HG02884 (cell line): Measurements from ENCODE around the gene ST8SIA5.

Experiments used
- ATAC-seq: cut with Tn5 transposase; IDR thresholded peaks from one replicate; pipeline ENCODE4 v1.9.1; 2021; ENCODE audit warnings: mild to moderate bottlenecking, moderate library complexity; ENCODE audit not compliant: unreplicated experiment

ST8SIA5 gene

DNA sequence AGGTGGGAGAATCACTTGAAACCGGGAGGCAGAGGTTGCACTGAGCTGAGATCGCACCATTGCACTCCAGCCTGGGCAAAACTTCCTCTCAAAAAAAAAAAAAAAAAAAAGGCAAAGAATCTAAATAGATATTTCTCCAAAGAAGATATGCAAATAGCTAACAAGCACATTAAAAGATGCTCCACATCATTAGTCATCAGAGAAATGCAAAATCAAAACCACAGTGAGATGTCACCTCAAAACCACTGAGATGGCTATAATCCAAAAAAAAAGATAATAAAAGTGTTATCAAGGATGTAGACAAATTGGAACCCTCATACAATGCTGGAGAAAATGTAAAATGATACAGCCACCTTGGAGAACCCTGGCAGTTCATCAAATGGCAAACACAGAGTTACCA lies 8.4 kb downstream of the ST8SIA5 start:
- no peak for ATAC-seq

DNA sequence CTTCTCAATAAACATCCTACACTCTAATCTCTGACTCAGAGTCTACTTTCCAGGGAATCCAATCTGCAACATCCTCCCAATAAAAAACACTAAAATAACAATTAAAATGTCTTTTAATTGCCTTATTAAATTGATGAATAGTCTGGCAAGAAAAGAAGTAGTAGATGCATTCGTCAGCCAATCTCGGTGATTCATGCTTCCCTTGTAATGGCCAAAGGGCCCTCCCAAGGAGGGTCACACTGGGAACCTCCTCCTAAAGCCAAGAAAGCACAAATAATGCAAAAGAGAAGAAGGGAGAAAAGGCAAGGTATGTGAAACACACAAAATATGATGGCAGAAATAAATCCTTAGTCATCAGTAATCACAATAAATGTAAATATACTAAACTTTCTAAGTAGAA lies 16.8 kb downstream of the ST8SIA5 start:
- no peak for ATAC-seq

DNA sequence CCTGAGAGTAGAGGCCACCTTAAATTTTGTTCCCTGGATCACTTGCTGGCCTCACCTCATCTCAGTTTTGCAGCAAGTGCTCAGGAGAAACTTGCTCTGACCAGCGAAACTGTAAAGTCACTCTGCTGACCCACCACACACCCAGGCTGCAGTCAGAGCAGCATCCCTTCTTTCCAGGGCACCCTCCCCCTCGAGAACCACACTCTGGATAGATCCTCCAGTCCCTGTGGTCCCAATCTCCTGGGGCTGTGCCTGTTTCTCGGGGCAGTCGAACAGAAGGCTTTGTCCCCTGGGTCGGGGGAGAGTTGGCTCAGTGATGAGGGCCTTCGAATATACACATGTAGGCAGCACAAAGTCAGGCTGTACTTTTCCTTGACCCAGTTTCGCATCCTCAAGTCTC lies 18.4 kb downstream of the ST8SIA5 start:
- ATAC-seq, result no peak

DNA sequence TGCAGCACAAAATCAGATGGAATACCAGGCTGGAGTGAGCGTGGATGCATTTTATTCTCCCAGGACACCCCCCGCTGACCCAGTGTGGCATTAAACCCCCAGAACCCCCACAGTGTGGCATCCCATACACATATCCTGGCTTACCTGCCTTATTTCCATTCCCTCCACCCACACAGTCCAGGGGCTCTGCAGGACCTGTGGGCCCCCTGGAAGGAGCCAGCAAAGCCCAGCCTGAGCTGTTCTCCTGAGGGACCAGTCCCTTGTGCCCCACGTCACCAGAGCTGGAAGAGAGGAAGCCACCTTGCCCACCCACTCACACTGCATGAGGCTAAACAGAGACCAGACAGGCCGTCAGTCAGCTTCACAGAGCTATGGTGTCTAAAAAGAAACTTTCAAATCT lies 20.1 kb downstream of the ST8SIA5 start:
- ATAC-seq, result no peak

DNA sequence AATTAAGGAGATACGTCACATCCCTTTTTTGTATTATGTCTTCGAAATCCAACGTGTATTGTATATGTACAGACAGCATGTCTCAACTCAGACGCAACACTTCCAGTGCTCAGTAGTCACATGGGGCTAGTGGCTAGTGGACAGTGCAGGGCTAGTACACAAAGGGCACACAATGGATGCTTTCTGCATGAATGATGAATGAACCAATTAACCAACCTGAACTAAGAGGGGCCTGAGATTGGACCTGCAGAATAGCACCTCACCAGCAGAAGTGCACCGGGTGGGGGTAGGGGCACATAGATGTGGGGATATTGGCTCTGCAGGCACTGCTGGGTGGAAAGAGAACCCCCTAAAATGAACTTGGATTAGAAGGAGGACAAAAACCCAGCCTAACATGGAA lies 20.7 kb downstream of the ST8SIA5 start:
- ATAC-seq, result no peak

DNA sequence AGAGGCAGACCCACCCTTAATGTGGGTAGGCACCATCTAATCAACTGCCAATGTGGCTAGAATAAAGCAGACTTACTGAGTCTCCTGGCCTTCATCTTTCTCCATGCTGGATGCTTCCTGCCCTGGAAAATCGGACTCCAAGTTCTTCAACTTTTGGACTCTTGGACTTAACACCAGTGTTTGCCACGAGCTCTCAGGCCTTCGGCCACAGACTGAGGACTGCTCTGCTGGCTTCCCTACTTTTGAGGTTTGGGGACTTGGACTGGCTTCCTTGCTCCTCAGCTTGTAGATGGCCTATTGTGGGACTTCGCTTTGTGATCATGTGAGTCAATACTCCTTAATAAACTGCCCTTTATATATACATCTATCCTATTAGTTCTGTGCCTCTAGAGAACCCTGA lies 21.9 kb downstream of the ST8SIA5 start:
- ATAC-seq, result no peak

DNA sequence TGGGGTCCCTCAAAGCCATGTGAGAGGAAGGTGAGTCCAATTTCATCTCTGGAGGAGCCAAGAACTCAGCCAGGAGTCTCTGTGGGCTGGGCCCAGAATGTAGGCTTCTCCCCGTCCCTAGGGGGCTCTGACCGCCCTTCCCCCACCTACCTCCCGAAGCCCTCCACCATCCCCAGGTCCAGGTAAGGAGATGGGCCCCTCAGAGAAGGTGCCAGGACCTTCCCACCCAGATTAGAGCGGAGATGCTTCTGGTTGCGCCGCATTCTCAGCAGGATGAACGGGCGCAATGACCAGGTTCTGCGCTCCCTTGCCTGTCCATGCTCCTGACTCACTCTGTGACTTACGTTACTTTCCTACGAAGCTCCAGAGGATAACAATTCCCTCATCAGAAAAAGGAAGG lies 23.0 kb downstream of the ST8SIA5 start:
- no peak for ATAC-seq

DNA sequence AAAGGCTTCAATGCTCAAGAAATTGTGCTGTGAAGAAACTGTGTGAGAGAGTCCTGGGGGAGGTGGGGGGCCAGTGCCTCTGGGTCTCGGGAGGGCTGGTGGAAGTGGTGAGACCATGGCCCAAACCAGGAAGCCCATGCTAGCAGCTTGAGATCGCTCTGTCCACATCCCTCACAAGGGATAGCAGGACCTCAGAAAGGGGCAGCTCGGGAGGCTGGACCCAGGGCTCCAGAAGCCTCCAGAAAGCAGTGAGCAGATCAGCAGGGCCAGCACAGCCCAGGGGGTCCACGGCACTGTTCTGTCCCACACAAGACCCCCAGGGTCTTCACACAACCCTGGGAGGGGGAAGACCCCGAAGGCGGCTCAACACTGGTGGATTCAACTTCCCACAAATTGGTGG lies 24.1 kb downstream of the ST8SIA5 start:
- no peak for ATAC-seq

DNA sequence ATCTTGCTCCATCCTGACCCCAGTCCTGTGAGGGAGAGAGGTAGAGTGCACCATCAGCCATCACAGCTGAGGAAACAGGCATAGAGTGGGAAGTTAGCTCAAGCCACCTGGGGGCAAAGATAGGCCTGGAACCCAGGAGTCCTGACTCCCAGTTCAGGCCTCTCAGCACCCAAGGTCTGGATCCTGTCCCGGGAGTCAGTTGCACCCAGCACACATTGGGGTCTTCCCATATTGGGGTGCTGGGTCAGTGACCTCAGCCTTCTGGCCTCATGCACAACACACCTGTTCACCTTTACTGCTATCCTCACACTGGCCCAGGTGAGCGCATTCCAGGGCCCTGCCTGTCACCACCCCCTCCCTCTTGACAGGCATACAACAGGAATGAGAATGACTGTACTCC lies 24.7 kb downstream of the ST8SIA5 start:
- ATAC-seq, result no peak

DNA sequence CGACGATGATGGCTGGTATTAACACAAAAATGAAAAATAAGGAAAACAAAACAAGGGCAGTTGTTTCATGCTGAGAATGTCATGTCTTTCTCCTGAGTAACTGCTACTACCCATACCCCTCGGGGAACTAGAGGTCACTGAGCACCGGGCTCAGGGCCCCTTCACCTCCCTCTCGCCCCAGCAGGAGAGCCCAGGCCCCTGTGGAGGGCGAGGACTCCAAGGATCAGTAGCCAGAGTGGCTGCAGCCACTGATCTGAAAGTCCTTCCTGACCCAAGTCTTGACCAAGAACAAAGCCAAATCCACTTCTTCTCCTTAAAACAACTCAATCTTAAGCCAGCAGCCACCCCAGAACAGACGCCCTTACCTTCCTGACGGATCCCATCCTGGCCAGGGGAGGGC lies 25.5 kb downstream of the ST8SIA5 start:
- no peak for ATAC-seq

DNA sequence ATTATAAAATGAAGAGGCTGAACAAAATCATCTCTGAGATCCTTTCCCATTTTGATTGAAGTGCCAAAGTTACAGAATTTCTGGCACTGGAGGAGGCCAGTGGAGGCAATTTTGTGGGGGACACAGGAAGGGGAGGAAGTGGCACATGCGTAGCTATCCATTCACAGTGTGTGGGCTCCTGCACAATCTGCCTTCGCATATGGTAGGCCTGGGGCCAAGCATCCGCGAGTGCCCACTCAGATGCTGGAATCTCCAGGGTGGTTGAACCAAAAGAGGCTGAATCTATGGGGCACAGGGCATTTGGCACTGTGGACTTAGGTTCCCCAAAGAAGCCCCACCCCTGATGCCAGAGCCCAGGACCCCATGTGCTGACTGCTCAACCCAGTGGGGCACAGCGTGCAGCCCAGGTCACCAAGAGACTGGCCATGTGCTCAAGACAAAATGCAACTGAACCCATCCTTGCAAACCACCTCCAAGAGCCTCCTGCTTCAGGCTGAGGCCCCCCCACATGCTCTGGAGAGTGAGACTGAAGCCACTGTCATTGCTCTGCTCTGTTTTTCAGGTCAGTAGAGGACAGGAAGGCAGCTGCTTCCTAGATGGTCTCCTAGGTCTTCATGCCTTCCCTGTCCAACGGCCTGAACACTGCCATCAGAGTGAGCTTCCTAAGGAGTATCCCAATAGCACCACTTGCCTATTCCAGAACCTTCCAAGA lies 28.5 kb downstream of the ST8SIA5 start:
- ATAC-seq, result no peak

DNA sequence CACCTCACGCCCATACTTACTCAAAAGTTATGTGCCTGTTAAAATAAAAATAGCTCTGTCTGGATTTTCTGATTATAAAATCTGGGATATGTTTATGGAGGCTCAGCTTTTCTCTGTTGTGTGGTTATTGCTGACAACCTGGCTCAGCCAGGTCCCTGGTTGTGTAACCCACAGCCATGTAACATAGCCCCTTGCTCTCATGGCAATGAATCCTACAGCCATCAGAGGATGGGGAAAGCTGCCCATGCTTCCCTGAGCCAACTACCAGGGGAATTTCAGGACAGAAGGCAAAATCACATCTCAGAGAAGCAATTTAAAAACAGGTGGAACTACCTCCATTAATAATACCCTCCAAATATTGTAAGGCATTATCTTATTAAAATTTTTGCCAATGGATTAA lies 29.7 kb downstream of the ST8SIA5 start:
- no peak for ATAC-seq

DNA sequence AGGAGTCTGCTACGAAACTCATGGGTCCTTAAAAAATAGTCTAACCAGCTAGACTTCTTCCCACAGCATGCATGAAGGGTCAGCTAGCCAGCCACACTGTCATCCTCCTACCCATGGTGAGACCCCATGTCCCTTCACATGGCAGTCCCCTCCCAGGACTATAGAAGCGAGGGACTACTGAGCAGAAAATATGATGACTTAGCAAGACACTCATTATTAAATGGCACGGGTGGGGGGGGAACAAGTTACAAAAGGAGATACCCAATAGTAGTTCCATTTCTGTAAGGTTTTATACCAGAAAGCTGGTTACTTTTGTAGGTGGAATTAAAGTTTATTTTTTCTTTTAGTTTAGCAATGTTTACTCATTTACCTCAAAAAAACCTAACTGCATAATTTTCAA lies 31.5 kb downstream of the ST8SIA5 start:
- no peak for ATAC-seq

DNA sequence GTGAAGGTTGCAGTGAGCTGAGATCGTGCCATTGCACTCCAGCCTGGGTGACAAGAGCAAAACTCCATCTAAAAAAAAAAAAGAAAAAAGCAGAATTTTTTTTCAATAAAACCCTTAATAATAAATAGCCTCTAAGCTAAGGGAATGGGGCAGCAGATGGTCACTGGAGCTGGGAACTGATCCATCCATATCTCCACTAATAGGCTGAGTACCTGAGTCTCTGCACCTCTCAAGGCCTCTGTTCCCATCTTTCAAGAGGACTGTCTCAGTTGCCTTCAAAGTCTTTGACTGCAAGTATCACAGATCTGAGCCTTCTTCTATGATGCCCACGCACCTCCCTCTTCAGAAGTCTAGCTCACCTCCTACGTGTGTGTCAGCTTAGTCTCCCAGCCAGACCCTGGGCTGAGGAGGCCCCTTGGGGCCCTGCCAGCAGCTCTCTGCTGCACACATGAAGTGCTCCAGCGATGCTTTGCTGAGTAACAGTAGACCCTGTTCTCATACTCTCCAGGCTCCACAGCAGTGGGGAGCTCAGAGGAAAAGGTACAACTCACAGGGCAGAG lies 32.9 kb downstream of the ST8SIA5 start:
- no peak for ATAC-seq

DNA sequence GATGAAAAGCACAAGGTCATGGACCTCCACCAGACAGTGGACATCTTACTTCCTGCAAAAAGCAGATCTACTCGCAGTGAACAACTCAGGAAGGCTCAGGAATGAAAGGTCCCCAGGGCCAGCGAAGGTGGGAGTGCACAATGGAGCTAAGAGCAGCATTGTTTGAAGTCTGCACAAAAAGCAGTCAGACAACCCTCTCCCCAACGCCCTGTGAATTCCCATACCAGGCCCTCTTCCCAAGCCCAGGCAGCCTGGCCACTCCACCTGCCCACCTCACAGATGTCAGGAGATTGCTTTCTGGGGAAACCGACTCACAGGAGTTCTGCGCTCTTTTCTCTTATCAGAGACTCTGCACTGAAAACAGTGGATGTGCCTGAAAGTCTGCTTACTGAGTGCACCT lies 34.8 kb downstream of the ST8SIA5 start:
- ATAC-seq, result no peak

DNA sequence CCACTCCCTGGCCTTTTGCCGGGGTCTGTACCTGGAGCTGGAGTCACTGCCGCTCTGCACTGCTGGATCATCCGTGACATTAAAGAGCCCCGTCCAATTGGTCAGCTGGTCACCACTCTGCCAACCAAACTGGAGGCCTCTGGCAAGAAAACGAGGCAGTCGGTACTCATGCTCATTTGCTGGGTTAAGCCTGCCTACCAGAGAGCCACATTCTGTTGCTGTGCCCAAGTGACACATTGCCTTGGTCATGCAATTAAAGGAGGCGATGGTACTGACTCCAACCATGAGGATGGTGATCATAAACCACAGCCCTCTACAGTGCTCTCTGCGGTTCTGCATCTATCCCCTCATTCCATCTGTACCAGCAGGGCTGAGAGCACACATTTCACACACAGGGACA lies 35.5 kb downstream of the ST8SIA5 start:
- ATAC-seq, result no peak

DNA sequence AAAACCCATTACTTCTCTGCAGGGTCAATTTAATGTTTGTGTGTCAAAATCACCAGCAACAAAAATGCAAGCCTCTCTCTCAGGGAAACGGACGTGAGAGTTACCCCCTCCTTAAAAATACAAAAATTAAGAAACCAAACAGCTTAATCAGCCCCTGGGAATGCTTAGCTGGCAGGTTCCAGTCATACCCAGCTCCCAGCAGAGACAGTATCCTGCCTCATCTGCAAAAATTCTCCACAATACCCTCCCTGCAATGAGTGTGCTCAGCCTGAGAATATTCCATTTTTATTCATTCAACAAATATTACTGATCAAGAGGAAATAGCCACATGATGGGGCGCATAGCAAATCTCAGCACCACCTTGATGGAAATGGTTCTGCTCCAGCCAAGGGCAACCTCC lies 36.3 kb downstream of the ST8SIA5 start:
- ATAC-seq, result no peak

DNA sequence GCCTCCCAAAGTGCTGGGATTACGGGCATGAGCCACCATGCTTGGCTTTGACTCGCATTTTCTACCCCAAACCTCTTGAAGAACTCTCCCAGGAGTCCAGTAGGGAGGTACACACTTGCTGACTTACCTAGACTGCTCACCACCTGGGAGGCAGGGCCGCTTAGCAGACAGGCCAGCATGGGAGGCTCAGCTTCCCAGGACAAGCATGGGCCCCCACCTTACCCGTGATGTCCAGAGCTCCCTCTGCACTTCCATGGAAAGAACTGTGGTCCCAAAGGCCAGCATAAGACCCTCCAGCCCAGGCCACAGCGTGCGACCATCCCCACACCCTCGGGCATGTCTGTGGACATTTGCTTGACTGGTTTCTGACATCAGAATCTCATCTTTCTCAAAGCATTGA lies 36.8 kb downstream of the ST8SIA5 start:
- ATAC-seq, result no peak

DNA sequence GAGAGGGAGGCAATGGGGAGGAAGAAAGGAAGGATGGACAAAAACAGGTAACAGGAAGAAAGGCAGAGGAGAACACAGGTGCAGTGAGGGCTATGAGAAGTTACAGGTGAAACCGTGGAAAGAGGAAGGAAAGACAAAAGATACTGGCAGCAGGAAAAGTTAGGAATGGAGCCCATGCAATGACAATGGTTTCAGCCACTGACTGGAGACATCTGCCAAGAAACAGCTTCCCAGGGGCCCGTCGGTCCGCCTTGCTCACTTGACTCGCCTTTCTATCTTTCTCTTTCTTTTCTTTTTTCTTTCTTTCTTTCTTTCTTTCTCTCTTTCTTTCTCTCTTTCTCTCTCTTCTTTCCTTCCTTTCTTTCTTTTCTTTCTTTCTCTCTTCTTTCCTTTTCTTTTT lies 37.5 kb downstream of the ST8SIA5 start:
- ATAC-seq, result no peak

DNA sequence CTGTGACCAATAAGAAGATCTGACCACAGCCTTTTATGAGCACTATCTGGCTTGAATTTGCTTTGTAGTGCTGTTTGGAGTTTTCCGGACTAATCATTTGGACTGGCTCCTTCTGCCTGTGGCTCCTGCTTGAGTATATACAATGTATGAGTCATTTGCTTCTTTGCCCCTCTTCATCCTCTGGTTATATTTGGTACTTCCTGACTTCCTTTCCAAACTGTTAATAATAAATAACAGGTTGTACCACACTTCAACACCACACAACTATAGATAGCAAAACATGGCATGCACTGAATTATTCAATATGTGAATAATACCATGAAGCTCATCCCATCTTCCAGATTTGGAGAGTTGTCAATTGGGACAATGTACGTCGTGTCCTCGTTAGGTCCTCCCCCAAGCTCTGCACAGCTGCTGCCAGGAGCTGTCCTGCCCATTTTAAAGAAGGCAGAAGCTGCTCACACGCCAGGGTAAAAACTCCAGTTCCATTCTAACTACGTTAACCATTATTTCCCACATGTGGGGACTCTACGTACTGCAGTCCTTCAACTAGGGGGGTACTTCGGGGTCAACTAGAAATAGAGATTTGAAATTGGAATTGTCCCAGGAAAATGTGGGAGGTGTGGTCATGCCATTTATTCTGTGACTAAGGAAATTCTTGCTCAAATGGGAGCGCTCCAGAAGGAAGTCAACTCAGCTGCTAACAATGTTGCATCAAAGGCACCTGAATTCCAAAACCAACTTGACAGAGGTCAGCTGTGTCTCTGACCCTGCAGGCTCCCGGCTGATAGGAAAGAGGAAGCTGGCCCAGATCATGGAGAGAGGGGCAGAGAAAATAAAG lies 38.1 kb downstream of the ST8SIA5 start:
- no peak for ATAC-seq

DNA sequence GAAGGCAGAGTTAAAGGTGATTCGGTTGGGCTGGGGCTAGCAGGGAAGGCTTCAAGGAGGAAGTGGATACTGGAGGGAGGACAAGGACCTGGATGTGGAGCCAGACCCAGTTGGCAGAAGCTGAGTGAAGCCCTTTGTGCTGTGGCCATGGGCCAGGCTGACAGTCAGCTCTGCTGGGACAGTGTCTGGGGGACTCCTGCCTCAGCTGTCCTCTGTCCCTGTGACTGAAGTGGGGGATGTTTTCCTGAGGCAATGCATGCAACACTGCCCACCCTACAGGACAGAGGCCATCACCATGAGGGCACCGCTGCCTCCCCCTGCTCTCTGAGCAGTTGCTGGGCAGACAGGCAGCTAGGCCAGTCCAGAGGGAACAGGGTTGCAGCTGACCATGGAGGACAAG lies 40.0 kb downstream of the ST8SIA5 start:
- no peak for ATAC-seq

DNA sequence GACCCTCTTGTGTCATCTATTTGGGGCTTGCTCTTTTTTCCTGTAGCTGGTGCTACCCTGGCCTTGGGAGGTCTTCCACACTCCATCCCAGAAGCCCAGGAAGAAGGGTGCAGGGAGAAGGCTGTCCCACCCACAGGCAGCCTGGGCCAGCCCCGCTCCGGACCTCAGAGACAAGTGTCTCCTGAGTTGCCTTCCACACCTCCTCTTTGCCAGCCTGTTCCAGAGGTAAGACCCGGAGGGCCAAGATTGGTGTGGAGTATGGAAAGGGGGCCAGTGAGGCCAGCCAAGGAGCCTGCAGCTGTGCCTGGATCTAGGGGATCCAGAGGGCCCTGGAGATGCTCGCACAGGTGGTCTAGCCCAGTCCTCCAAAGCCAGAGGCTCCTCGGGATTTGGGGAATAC lies 40.5 kb downstream of the ST8SIA5 start:
- ATAC-seq, result no peak
